NT2/D1 (cell line): ENCODE measurements around the gene GFOD1.

Source experiments
- YY1 ChIP-seq: IDR thresholded peaks from 2 replicates; pipeline ENCODE4 v1.6.1; 2011; ENCODE audit not compliant: insufficient read length, insufficient read depth
- ZNF274 ChIP-seq: IDR thresholded peaks from 2 replicates; pipeline ENCODE4 v1.6.1; 2011; ENCODE audit warnings: mild to moderate bottlenecking, low read depth, low read length

- TF ChIP-seq ZNF274 = no peak
- no peak for TF ChIP-seq YY1
Observed at GRCh38 chr6:13358511-13358910, 128.9 kb downstream of the GFOD1 start.
